ENCODE data around the gene IL17REL.

The IL17REL gene

GRCh38 chr22:50035976-50036724, 23.6 kb upstream of the IL17REL start:
- H3K4me3 ChIP-seq (ENCODE audit: low read length) = no peak overlapping the region
- TF ChIP-seq ZNF274 (IDR thresholded peaks at IDR 0.05; ENCODE audit: low read depth, low read length) = no peak

- no peak for TF ChIP-seq ZNF274 (IDR thresholded peaks at IDR 0.05; ENCODE audit: low read depth, low read length)
- no peak overlapping the region for H3K4me3 ChIP-seq (ENCODE audit: low read length)
Measured at GRCh38 chr22:50035131-50035881, 22.7 kb upstream of the IL17REL start.

- H3K4me3 ChIP-seq (ENCODE audit: low read length) = no peak overlapping the region
- TF ChIP-seq ZNF274 (IDR thresholded peaks at IDR 0.05; ENCODE audit: low read depth, low read length) = no peak
Measured at GRCh38 chr22:50034126-50035081, 21.8 kb upstream of the IL17REL start.

- H3K4me3 ChIP-seq (ENCODE audit: low read length) = no peak overlapping the region
- TF ChIP-seq ZNF274 (IDR thresholded peaks at IDR 0.05; ENCODE audit: low read depth, low read length) = no peak
Measured at GRCh38 chr22:50032941-50033601, 20.5 kb upstream of the IL17REL start.

GRCh38 chr22:50032109-50032871, 19.7 kb upstream of the IL17REL start:
- H3K4me3 ChIP-seq (ENCODE audit: low read length) = no peak overlapping the region
- no peak for TF ChIP-seq ZNF274 (IDR thresholded peaks at IDR 0.05; ENCODE audit: low read depth, low read length)

GRCh38 chr22:50031189-50032091, 18.9 kb upstream of the IL17REL start:
- TF ChIP-seq ZNF274 (IDR thresholded peaks at IDR 0.05; ENCODE audit: low read depth, low read length) = no peak
- H3K4me3 ChIP-seq (ENCODE audit: low read length) = no peak overlapping the region

GRCh38 chr22:50030297-50031188, 18.0 kb upstream of the IL17REL start:
- TF ChIP-seq ZNF274 (IDR thresholded peaks at IDR 0.05; ENCODE audit: low read depth, low read length) = no peak
- no peak overlapping the region for H3K4me3 ChIP-seq (ENCODE audit: low read length)

- H3K4me3 ChIP-seq (ENCODE audit: low read length) = no peak overlapping the region
- no peak for TF ChIP-seq ZNF274 (IDR thresholded peaks at IDR 0.05; ENCODE audit: low read depth, low read length)
Measured at GRCh38 chr22:50027639-50028537, 15.3 kb upstream of the IL17REL start.

GRCh38 chr22:50025993-50026392, 13.4 kb upstream of the IL17REL start:
- no peak overlapping the region for H3K4me3 ChIP-seq (ENCODE audit: low read length)
- TF ChIP-seq ZNF274 (IDR thresholded peaks at IDR 0.05; ENCODE audit: low read depth, low read length) = no peak

GRCh38 chr22:50022171-50022819, 9.7 kb upstream of the IL17REL start:
- TF ChIP-seq ZNF274 (IDR thresholded peaks at IDR 0.05; ENCODE audit: low read depth, low read length) = no peak

More at GRCh38 chr22:50022171-50022819, 9.7 kb upstream of the IL17REL start:
- H3K4me3 ChIP-seq (ENCODE audit: low read length) = no peak overlapping the region

All from GM08714 (cell line).